Bronchial epithelial cell (primary cell): ENCODE results near the gene UBE2U. TPM values are rescaled to one million over a fixed set of nuclear protein-coding genes. Genes with fewer than 3 reads are reported as not detected.
"Not testable (repeated sequence)": the region's sequence is repeated elsewhere in the genome, so short reads cannot be mapped to it uniquely, and the experiment has no call there.

Experiments used
- DNase-seq: peaks from one replicate; pipeline ENCODE4 v3.0.0-alpha.2; 2010; ENCODE audit warnings: low read depth
- FAIRE-seq: peaks from 2 replicates; lab custom pipeline; 2011; peaks lifted over from hg19 to GRCh38; lab: Jason Lieb, UNC
- H3K27me3 ChIP-seq: 2 replicates; pipeline ENCODE4 v1.5.1; 2011; ENCODE audit warnings: low read length; ENCODE audit not compliant: control insufficient read depth, insufficient read depth
- H3K36me3 ChIP-seq: 2 replicates; pipeline ENCODE4 v1.5.1; 2011; ENCODE audit warnings: low read length; ENCODE audit not compliant: control insufficient read depth, insufficient read depth
- H3K4me3 ChIP-seq: 2 replicates; pipeline ENCODE4 v1.5.1; 2011; ENCODE audit warnings: mild to moderate bottlenecking, low read depth, low read length, control low read depth
- CTCF ChIP-seq: IDR thresholded peaks from 2 replicates; pipeline ENCODE4 v1.5.1; 2011; ENCODE audit warnings: mild to moderate bottlenecking, moderate library complexity, low read length, control low read depth, inconsistent platforms; ENCODE audit not compliant: insufficient read depth, severe bottlenecking
- total RNA-seq: library from RNA; depleted of rRNA; stranded (reverse); fragments of >200 nt; gene quantifications from 2 replicates; pipeline ENCODE4 v1.2.1, GENCODE V29; 2014

UBE2U gene
- total RNA-seq, 1 donor from 2014 or later = not detected

DNA sequence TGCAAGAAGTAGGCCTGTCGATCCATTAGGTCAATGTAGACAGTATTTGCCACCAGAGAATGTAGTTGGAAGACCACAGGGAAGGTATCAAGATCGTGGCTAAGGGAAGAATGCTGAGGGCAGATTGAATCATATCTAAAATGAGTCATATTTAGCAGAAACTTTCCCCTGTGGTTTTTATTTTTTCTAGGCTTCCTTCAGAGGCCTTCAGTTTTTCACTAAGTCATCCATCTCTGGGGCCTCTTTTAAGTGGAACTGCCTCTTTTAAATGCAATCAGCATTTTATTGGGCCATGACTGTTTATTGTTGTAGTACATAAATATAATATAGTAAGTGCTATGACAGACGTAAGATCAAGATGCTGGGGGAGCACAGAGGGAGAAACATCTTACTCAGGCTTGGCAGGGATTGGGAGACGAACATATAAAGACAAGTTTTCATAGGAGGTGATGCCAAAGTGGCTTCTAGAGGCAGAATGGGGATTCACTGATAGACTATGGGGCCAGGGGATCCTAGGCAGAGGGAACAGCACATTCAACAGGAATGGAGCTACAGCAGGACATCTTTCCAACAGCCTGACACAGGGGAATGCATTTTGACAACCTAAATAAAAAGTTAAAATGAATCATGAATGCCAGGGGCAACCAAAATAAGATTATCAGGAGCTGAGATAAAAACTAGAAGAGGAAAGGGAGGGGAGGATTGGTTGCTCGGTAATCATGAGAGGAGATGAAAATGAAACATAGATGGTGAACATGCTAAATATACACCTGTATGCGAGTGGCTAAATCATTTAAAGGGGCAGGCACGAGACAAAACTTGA, 20.1 kb downstream of the UBE2U start:
- no peak for FAIRE-seq
- Histone ChIP-seq H3K36me3 (no peaks in the 10 kb centered on the region), H3K4me3 (no peak overlapping the region), H3K27me3 (no peaks in the 10 kb centered on the region)
- no peak for TF ChIP-seq CTCF
- DNase-seq = peak; percentile 81

GRCh38 chr1:64224236-64224635, 20.8 kb downstream of the UBE2U start:
- H3K36me3 ChIP-seq, H3K4me3 ChIP-seq, FAIRE-seq, DNase-seq, H3K27me3 ChIP-seq: not testable (repeated sequence)

DNA sequence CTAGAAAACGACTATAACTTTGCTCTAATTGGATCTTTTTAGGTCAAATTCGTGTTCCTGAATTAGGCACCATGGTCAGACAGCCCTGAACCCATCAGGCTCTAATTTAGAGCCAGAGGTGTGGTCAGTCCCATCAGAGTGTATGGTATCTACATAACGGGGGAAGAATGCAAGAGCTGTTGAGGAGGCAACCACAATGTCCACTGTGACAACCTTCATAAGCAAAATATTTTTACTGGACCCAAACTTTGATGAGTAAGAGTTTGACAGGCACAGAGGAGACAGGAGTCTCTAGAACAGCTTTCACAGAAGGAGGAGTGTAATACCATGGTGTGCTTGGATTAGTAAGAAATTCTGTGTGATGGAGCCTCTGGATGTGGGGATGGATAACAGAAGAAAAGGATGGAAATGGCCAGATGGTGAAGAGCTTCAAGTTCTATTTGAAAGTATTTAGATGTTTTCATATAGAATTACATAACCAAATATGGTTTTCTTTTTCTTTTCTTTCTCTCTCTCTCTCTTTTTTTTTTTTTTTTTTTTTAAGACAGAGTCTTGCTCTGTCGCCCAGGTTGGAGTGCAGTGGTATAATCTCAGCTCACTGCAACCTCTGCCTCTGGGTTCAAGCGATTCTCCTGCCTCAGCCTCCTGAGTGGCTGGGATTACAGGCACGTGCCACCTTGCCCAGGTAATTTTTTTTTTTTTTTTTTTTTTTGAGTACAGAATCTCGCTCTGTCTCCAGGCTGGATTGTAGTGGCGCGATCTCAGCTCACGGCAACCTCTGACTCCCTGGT, 24.9 kb downstream of the UBE2U start:
- Histone ChIP-seq H3K27me3 (no peaks in the 10 kb centered on the region), H3K4me3 (no peak overlapping the region), H3K36me3 (no peaks in the 10 kb centered on the region)
- FAIRE-seq (no peak), DNase-seq (no peak)
- no peak for TF ChIP-seq CTCF

DNA sequence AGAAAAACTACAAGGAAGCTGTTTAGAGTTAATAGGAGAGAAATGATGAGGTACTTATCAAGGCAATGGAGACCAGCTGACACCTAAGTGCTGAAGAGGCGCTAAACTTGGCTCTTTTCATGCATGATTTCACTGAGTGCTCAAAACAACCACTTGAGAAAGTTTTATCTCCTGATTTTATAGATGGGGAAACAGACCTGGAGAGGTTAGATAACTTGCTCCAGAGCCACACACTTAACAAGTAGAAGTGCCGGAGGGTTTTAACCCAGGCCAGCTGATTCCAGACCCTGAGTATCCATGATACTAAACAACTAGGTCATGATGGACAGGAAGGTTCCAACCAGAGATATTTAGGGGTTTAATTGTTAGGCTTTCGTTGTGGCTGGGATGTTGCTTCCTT, 25.9 kb downstream of the UBE2U start:
- DNase-seq = no peak
- no peaks in the 10 kb centered on the region for H3K36me3 ChIP-seq
- no peak for TF ChIP-seq CTCF
- no peak overlapping the region for H3K4me3 ChIP-seq
- H3K27me3 ChIP-seq = no peaks in the 10 kb centered on the region
- no peak for FAIRE-seq

DNA sequence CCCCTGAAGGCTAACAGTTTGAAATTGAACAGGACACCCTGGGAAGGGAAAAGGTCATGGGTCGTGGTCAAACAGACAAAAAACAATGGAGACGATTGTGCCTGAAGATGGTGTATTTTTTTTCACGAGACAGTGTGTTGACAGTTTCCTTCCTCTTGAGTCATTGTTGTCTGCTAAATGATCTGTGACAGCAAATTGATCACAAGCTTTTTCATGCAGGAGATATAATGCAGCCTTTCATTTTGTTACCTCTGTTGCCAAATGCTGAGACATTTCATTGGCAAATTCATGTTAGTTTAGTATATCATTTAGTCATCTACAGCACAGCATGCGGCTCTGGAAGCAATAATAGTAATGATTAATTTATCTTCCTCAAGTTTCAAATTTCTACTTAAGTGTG, 27.7 kb downstream of the UBE2U start:
- Histone ChIP-seq H3K27me3 (no peaks in the 10 kb centered on the region), H3K36me3 (no peaks in the 10 kb centered on the region), H3K4me3 (no peak overlapping the region)
- no peak for TF ChIP-seq CTCF
- DNase-seq = peak; percentile 10
- FAIRE-seq = no peak

DNA sequence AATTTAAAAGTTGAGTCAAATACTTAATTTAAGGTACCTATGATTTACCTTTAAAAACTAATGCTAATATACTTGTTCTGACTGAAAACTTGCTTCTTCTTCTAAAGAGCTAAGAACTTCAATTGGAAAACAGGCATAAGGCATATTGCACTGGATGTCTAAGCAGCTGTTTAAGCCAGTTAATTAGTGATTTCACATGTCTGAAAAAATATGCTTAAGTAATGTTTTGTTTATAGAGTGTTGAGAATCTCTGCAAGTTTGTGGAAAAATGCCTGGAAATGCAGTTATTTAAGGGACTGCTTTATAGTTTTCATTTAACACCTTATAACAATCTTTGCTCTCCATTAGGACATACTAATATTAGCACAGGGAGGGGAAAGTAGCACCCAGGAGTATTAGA, 28.2 kb downstream of the UBE2U start:
- DNase-seq = no peak
- Histone ChIP-seq H3K27me3 (no peaks in the 10 kb centered on the region), H3K36me3 (no peaks in the 10 kb centered on the region), H3K4me3 (no peak overlapping the region)
- TF ChIP-seq CTCF = no peak
- FAIRE-seq = no peak
